GM12801 (cell line): ENCODE measurements around the gene FRMD4B.

ENCODE experiments used
- TF ChIP-seq, protein P1 (sequence below): IDR thresholded peaks from one replicate; pipeline ENCODE4 v1.5.1; 2011; ENCODE audit warnings: control low read depth; ENCODE audit not compliant: insufficient read length; ENCODE audit errors: extremely low read depth

The FRMD4B gene

DNA sequence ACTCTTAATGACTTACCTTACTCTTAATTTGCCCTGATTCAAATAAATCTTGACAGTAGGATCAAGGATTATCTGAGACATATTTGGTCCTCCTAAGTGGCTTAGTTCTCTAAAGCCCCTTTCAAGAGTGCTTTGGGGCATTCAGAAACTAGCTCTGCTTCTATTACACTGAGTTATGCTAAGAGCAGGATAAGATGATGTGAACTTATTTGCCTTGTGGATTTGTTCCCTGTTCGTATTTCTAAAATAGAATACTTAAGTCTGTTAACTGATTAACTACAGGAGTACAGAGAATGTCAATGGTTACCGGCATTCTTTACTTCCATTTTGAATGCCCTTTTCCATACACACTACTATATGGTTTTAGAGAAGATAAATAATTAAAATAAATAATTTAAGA, 14.8 kb upstream of the FRMD4B start:
- TF ChIP-seq, protein P1, sequence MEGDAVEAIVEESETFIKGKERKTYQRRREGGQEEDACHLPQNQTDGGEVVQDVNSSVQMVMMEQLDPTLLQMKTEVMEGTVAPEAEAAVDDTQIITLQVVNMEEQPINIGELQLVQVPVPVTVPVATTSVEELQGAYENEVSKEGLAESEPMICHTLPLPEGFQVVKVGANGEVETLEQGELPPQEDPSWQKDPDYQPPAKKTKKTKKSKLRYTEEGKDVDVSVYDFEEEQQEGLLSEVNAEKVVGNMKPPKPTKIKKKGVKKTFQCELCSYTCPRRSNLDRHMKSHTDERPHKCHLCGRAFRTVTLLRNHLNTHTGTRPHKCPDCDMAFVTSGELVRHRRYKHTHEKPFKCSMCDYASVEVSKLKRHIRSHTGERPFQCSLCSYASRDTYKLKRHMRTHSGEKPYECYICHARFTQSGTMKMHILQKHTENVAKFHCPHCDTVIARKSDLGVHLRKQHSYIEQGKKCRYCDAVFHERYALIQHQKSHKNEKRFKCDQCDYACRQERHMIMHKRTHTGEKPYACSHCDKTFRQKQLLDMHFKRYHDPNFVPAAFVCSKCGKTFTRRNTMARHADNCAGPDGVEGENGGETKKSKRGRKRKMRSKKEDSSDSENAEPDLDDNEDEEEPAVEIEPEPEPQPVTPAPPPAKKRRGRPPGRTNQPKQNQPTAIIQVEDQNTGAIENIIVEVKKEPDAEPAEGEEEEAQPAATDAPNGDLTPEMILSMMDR: no peak

DNA sequence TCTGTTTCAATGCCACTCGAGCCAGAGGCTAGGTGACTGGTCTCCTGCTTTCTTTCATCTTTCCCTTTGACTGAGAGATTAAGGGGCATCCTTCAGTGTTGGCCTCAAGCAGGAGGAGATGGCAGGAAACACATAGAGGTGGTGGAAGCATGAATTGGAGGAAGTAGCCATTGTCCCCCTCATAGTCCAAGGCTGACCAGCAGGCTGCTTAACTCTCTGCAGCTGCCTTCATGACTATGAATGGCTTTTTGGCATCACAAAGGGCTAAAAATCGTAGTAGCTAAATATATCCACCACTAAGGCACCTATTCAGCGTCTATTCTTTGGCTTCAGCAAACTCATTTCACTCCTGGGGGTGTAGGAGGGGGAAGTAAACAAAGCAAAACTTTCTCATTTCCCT, 7.0 kb upstream of the FRMD4B start:
- TF ChIP-seq, protein P1: no peak

GRCh38 chr3:69392415-69392814, 6.5 kb upstream of the FRMD4B start:
- TF ChIP-seq, protein P1: no peak

- TF ChIP-seq, protein P1: no peak
Observed at GRCh38 chr3:69391554-69391953, 5.7 kb upstream of the FRMD4B start.

DNA sequence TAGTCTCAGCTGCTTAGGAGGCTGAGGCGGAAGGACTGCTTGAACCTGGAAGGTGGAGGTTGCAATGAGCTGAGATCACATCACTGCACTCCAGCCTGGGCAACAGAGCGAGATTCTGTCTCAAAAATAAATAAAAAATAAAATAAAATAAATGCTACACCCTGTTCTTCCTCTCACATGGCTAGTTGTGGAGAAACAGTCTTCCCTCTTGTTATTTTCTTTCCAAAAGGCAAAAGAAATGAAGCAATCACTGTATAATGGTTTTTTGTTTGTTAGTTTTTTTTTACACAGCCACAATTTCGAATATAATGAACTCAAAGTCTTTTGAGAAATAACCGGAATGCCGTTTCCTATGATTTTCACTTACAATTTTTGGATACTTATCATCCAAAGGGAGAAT, 4.9 kb upstream of the FRMD4B start:
- TF ChIP-seq, protein P1: no peak

DNA sequence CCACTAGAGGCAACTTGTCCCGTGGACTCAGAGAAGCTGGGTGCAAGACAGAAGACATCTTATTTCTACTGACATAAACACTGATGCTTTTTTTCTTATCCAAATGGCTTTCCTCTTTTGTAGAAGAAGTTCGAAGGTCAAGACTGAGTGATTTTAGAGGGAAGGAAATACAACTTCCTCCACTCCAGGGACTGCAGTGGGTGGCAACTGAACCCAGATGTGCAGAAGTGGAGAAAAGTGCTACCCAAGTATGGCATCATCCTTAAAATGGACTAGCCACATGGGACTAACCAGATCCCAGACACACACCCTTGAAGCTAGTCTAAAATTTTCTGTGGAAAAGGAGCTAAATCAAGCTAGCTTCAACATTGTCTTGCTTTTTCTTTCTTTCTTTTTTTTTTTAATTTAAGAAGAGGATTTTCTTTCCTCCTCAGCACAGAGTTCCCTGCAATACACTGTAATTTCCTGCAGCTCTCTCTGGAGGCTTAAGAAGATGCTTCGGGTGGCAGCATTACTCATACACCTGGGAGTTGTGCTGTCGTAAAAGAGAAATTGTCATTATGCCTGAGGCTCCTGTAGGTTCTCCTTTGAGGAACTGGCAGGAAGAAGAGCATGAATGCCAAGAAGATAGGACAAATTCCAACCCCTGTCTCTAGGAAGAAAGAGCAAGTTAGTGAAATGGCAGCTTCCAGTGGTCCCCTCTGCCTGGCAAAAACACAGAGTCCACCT, 3.8 kb upstream of the FRMD4B start:
- TF ChIP-seq, protein P1: no peak

- TF ChIP-seq, protein P1: no peak
Observed at GRCh38 chr3:69388241-69388640, 2.4 kb upstream of the FRMD4B start.
